PC-9 (cell line): ENCODE data around the gene CDC23. TPM values are rescaled to one million over a fixed set of nuclear protein-coding genes. Genes with fewer than 3 reads are reported as not detected.

ENCODE experiments used
- BruUV-seq: library from RNA; stranded (reverse); fragments of 400-500 nt; replicated peaks from 2 replicates; lab custom pipeline; 2021; lab: Mats Ljungman, UMichigan
- CTCF ChIA-PET: fragments of 300-600 bp; sonication (Branson Sonifier 250); formaldehyde crosslinking; loops from one replicate; lab custom pipeline; 2022; ENCODE audit warnings: antibody characterized with exemption; lab: Charles Lee
- POLR2A ChIA-PET: fragments of 300-600 bp; sonication (Branson Sonifier 250); formaldehyde crosslinking; loops from one replicate; lab custom pipeline; 2022; ENCODE audit warnings: antibody characterized with exemption; ENCODE audit not compliant: unreplicated experiment; lab: Charles Lee
- DNase-seq, 2 experiments: peaks; one replicate each; pipeline versions ENCODE4 v3.0.0 to v3.0.0-alpha.2; 2015 to 2022; ENCODE audit warnings: mixed read lengths in 1 of 2
- H2AFZ ChIP-seq: fragments of 200-600 bp; sonication (generic); 2 replicates; pipeline ENCODE4 v1.8.1; 2017; ENCODE audit warnings: antibody characterized with exemption
- H3F3A ChIP-seq: fragments of 200-600 bp; sonication (generic); 2 replicates; pipeline ENCODE4 v1.8.1; 2017; ENCODE audit warnings: antibody characterized with exemption, mild to moderate bottlenecking, low read depth; ENCODE audit not compliant: insufficient read depth
- H3K27ac ChIP-seq: fragments of 200-600 bp; sonication (generic); 2 replicates; pipeline ENCODE4 v1.6.1; 2016; ENCODE audit warnings: mixed run types
- H3K27me3 ChIP-seq: fragments of 200-600 bp; sonication (generic); 2 replicates; pipeline ENCODE4 v1.6.1; 2016; ENCODE audit warnings: low read depth, mixed run types; ENCODE audit not compliant: insufficient read depth
- H3K36me3 ChIP-seq: fragments of 200-600 bp; sonication (generic); 2 replicates; pipeline ENCODE4 v1.6.1; 2016; ENCODE audit warnings: low read depth, mixed run types
- H3K4me1 ChIP-seq: fragments of 200-600 bp; sonication (generic); replicated peaks from 2 replicates; pipeline ENCODE4 v1.6.1; 2016; ENCODE audit warnings: mixed run types; ENCODE audit not compliant: insufficient read depth
- H3K4me2 ChIP-seq: fragments of 200-600 bp; sonication (generic); 2 replicates; pipeline ENCODE4 v1.6.1; 2017; ENCODE audit warnings: mixed run types
- H3K4me3 ChIP-seq: fragments of 200-600 bp; sonication (generic); 2 replicates; pipeline ENCODE4 v1.6.1; 2016; ENCODE audit warnings: mixed run types
- H3K79me2 ChIP-seq: fragments of 200-600 bp; sonication (generic); 2 replicates; pipeline ENCODE4 v1.6.1; 2017; ENCODE audit warnings: low read depth, mixed run types
- H3K9me2 ChIP-seq: fragments of 200-600 bp; sonication (generic); 2 replicates; pipeline ENCODE4 v1.8.1; 2017; ENCODE audit warnings: mild to moderate bottlenecking; ENCODE audit not compliant: insufficient read depth
- H3K9me3 ChIP-seq: fragments of 200-600 bp; sonication (generic); 2 replicates; pipeline ENCODE4 v1.8.1; 2016; ENCODE audit warnings: low read depth; ENCODE audit not compliant: insufficient read depth
- H4K20me1 ChIP-seq: fragments of 200-600 bp; sonication (generic); 2 replicates; pipeline ENCODE4 v1.8.1; 2017; ENCODE audit not compliant: insufficient read depth
- EZH2 ChIP-seq: fragments of 200-600 bp; sonication (generic); IDR thresholded peaks from 2 replicates; pipeline ENCODE4 v1.8.0; 2017; ENCODE audit warnings: antibody characterized with exemption, low read depth
- intact Hi-C: fragments of 100-400 bp; cut with micrococcal nuclease; formaldehyde crosslinking; loops from one replicate; pipeline ENCODE4 v1.10.0; 2022; ENCODE audit not compliant: unreplicated experiment
- total RNA-seq: library from RNA; stranded (reverse); gene quantifications from 2 replicates; pipeline ENCODE4 v1.2.3, GENCODE V29; 2021
- TF ChIP-seq, protein P1 (sequence below): fragments of 200-600 bp; sonication (generic); conservative IDR thresholded peaks from 2 replicates; pipeline ENCODE4 v1.6.1; 2017; ENCODE audit warnings: mixed run types, antibody characterized with exemption, mild to moderate bottlenecking, moderate library complexity

CDC23 gene
- total RNA-seq, 1 experiment from 2014 or later, result 40.5 TPM

DNA sequence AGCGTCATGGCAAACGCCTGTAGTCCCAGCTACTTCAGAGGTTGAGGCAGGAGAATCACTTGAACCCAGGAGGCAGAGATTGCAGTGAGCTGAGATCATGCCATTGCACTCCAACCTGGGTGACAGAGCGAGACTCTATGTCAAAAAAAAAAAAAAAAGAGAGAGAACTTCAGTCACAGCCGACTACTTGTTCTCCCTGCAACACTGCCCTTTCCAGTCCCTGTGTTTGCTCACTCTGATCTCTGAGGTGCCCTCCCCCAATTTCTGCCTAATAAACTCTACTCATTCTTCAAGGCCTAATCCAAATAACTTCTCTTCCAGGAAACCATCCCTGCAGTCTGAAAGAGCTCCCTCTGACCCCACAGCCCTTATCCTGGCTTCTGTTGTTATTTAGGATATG lies 33.2 kb upstream of the CDC23 start:
- no peaks in the 10 kb centered on the region for H3K36me3 ChIP-seq
- DNase-seq, result no peak
- H3K4me3 ChIP-seq, result no peak overlapping the region
- no TSS peak for BruUV-seq
- no peak overlapping the region for H3K4me2 ChIP-seq
- ChIA-PET POLR2A (no interaction called here), CTCF (interaction anchor here (0.6 to 0.7 kb wide), 3 partner anchors 85 to 425 kb away, joined by 3 to 15 read pairs (median 8); partner anchors contain the start of gene CDC25C)
- no peaks in the 10 kb centered on the region for H3K9me3 ChIP-seq
- H3K4me1 ChIP-seq, result no peaks in the 10 kb centered on the region
- no peaks in the 10 kb centered on the region for H3F3A ChIP-seq
- no peak overlapping the region for H3K27ac ChIP-seq
- intact Hi-C loops, result no loop called here
- H4K20me1 ChIP-seq, result no peaks in the 10 kb centered on the region
- H3K27me3 ChIP-seq, result peaks cover 25% of the 10 kb centered on the region
- H2AFZ ChIP-seq, result no peak overlapping the region
- no peaks in the 10 kb centered on the region for H3K9me2 ChIP-seq
- TF ChIP-seq, protein P1, sequence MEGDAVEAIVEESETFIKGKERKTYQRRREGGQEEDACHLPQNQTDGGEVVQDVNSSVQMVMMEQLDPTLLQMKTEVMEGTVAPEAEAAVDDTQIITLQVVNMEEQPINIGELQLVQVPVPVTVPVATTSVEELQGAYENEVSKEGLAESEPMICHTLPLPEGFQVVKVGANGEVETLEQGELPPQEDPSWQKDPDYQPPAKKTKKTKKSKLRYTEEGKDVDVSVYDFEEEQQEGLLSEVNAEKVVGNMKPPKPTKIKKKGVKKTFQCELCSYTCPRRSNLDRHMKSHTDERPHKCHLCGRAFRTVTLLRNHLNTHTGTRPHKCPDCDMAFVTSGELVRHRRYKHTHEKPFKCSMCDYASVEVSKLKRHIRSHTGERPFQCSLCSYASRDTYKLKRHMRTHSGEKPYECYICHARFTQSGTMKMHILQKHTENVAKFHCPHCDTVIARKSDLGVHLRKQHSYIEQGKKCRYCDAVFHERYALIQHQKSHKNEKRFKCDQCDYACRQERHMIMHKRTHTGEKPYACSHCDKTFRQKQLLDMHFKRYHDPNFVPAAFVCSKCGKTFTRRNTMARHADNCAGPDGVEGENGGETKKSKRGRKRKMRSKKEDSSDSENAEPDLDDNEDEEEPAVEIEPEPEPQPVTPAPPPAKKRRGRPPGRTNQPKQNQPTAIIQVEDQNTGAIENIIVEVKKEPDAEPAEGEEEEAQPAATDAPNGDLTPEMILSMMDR, result no peak
- TF ChIP-seq EZH2, result no peak
- H3K79me2 ChIP-seq, result no peaks in the 10 kb centered on the region

GRCh38 chr5:138245717-138246116 lies 32.6 kb upstream of the CDC23 start:
- no peak overlapping the region for H3K4me2 ChIP-seq
- CTCF ChIA-PET, result interaction anchor here (0.5 kb wide), 1 partner anchor 72 kb away, joined by 3 read pairs; no protein-coding TSS in a partner anchor

DNA sequence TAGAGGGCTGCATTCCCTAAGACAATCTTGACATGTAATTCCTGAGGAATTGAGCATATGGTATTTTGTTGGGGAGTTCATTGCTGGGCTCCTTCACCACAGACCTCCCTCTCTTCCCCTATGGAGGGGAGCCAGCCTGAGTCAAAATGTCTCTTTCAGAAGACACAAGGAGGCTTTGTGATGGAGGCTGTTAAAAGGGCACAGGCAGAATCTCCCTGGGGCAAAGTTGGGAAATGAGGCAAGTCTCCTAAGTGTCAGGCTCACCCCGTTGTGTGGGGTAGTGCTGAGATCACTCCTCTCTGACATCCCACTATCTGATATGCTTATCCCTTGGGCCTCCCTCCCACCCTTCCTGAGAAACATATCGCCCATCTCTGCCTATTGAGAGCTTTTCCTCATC lies 30.7 kb upstream of the CDC23 start:
- Histone ChIP-seq H3K79me2 (no peaks in the 10 kb centered on the region), H3K4me2 (no peak overlapping the region), H3K4me1 (no peaks in the 10 kb centered on the region), H3K9me3 (no peaks in the 10 kb centered on the region), H2AFZ (no peak overlapping the region), H3K27me3 (peaks cover 47% of the 10 kb centered on the region), H4K20me1 (no peaks in the 10 kb centered on the region), H3F3A (no peaks in the 10 kb centered on the region), H3K4me3 (no peak overlapping the region), H3K9me2 (no peaks in the 10 kb centered on the region), H3K27ac (no peak overlapping the region), H3K36me3 (no peaks in the 10 kb centered on the region)
- DNase-seq, result no peak
- intact Hi-C loops, result no loop called here
- BruUV-seq, result no TSS peak
- TF ChIP-seq, protein P1, result no peak
- TF ChIP-seq EZH2, result no peak
- ChIA-PET CTCF (interaction anchor here (0.6 kb wide), 1 partner anchor 35 kb away, joined by 7 read pairs; no protein-coding TSS in a partner anchor), POLR2A (interaction anchor here (0.7 kb wide), 1 partner anchor 127 kb away, joined by 3 read pairs; no protein-coding TSS in a partner anchor)

More at GRCh38 chr5:138245717-138246116, 32.6 kb upstream of the CDC23 start:
- no peak for DNase-seq
- TF ChIP-seq EZH2, result no peak
- TF ChIP-seq, protein P1, result no peak
- Histone ChIP-seq H2AFZ (no peak overlapping the region), H3K9me3 (no peaks in the 10 kb centered on the region), H3K27me3 (peaks cover 31% of the 10 kb centered on the region), H3K4me1 (no peaks in the 10 kb centered on the region), H3K27ac (no peak overlapping the region), H3K4me3 (no peak overlapping the region), H3K9me2 (no peaks in the 10 kb centered on the region), H3K36me3 (no peaks in the 10 kb centered on the region), H4K20me1 (no peaks in the 10 kb centered on the region), H3F3A (no peaks in the 10 kb centered on the region), H3K79me2 (no peaks in the 10 kb centered on the region)
- BruUV-seq, result no TSS peak
- intact Hi-C loops, result no loop called here
- POLR2A ChIA-PET, result no interaction called here
